ENCODE data around the gene TSPAN5. TPM values are rescaled to one million over a fixed set of nuclear protein-coding genes. Genes with fewer than 3 reads are reported as not detected.

Gene TSPAN5
- polyA plus RNA-seq, 1 of the 3 experiments (the other 2 are of a cell fraction): 38.6 TPM

DNA sequence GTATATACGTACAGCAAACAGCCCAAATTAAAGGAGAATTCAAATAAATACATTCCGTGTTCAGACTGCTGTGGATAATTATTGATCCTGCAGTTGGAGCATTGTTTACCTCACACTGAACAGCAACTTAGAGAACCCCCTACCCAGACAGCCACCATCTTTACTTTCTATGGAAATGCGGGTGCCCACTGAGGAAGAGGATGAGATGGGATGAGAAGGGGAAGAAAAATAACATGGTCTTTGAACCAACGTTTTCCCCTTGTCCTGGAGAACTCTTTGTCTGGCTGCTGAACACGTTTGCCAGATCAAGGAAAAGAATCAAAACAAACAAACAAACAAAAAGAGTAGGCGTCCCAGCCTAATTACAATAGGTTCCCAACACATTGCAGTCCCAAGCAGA is 1.5 kb downstream of the TSPAN5 start (continued):
- TF ChIP-seq, protein P1, sequence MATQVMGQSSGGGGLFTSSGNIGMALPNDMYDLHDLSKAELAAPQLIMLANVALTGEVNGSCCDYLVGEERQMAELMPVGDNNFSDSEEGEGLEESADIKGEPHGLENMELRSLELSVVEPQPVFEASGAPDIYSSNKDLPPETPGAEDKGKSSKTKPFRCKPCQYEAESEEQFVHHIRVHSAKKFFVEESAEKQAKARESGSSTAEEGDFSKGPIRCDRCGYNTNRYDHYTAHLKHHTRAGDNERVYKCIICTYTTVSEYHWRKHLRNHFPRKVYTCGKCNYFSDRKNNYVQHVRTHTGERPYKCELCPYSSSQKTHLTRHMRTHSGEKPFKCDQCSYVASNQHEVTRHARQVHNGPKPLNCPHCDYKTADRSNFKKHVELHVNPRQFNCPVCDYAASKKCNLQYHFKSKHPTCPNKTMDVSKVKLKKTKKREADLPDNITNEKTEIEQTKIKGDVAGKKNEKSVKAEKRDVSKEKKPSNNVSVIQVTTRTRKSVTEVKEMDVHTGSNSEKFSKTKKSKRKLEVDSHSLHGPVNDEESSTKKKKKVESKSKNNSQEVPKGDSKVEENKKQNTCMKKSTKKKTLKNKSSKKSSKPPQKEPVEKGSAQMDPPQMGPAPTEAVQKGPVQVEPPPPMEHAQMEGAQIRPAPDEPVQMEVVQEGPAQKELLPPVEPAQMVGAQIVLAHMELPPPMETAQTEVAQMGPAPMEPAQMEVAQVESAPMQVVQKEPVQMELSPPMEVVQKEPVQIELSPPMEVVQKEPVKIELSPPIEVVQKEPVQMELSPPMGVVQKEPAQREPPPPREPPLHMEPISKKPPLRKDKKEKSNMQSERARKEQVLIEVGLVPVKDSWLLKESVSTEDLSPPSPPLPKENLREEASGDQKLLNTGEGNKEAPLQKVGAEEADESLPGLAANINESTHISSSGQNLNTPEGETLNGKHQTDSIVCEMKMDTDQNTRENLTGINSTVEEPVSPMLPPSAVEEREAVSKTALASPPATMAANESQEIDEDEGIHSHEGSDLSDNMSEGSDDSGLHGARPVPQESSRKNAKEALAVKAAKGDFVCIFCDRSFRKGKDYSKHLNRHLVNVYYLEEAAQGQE (IDR thresholded peaks at IDR 0.05; ENCODE audit: low read depth, low read length): no peak
- no peak for TF ChIP-seq EP300 (IDR thresholded peaks at IDR 0.05; ENCODE audit: borderline replicate concordance in 1 of 2, low read depth in 1 of 2, low read length in 1 of 2)
- no peak for TF ChIP-seq CHD2 (IDR thresholded peaks at IDR 0.05; ENCODE audit: low read length, partially characterized antibody)
- TF ChIP-seq, protein P2, sequence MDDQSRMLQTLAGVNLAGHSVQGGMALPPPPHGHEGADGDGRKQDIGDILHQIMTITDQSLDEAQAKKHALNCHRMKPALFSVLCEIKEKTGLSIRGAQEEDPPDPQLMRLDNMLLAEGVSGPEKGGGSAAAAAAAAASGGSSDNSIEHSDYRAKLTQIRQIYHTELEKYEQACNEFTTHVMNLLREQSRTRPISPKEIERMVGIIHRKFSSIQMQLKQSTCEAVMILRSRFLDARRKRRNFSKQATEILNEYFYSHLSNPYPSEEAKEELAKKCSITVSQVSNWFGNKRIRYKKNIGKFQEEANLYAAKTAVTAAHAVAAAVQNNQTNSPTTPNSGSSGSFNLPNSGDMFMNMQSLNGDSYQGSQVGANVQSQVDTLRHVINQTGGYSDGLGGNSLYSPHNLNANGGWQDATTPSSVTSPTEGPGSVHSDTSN (IDR thresholded peaks at IDR 0.05): no peak
- TF ChIP-seq, protein P3, sequence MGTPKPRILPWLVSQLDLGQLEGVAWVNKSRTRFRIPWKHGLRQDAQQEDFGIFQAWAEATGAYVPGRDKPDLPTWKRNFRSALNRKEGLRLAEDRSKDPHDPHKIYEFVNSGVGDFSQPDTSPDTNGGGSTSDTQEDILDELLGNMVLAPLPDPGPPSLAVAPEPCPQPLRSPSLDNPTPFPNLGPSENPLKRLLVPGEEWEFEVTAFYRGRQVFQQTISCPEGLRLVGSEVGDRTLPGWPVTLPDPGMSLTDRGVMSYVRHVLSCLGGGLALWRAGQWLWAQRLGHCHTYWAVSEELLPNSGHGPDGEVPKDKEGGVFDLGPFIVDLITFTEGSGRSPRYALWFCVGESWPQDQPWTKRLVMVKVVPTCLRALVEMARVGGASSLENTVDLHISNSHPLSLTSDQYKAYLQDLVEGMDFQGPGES (IDR thresholded peaks at IDR 0.05; ENCODE audit: low read depth, low read length): no peak
- TF ChIP-seq TCF12 (IDR thresholded peaks at IDR 0.05): no peak
- no peak for TF ChIP-seq NRF1 (IDR thresholded peaks at IDR 0.05; ENCODE audit: low read depth, low read length)
- TF ChIP-seq EZH2phosphoT487 (IDR thresholded peaks at IDR 0.05; ENCODE audit: borderline replicate concordance, low read depth): no peak
- no peak for TF ChIP-seq RFX5 (IDR thresholded peaks at IDR 0.05; ENCODE audit: low read length)

DNA sequence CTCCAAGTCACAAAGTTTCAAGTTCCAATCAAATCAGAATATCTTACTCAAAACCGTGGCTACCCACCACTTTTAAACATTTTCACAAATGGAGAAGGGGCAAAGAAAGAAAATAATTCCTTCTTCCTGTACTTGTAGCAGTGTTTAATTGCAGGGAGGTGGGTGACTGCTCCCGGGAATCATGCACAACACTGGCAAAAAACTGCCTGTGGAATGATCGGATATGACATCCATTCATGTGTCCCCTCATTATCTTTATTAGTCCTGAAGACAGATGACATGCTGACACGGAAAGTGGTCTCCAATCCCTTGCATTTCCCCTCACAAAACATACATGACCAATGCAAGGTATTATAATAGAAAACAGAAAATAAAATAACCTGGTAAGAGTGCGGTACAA is 2.0 kb downstream of the TSPAN5 start:
- Histone ChIP-seq H3K9me3 (no peaks in the 10 kb centered on the region), H3K9ac (peak overlapping the region; percentile 96), H3K4me1 (ENCODE audit: control insufficient read depth in 1 of 2, insufficient read depth in 2 of 2, low read depth in 1 of 2, low read length in 1 of 2) (peaks cover 19 to 34% of the 10 kb centered on the region in 2 experiments), H3K9me2 (no peaks in the 10 kb centered on the region), H3K27me3 (ENCODE audit: insufficient read depth) (no peaks in the 10 kb centered on the region), H3K4me2 (peak overlapping the region; percentile 92), H3F3A (replicated peaks; ENCODE audit: insufficient read depth) (peaks cover 51% of the 10 kb centered on the region), H4K20me1 (ENCODE audit: insufficient read depth) (no peaks in the 10 kb centered on the region), H2AFZ (ENCODE audit: low read depth) (no peak overlapping the region), H3K79me2 (ENCODE audit: insufficient read depth) (peaks cover 72% of the 10 kb centered on the region), H3K36me3 (replicated peaks in 1 of 2; ENCODE audit: control insufficient read depth in 1 of 2, insufficient read depth in 2 of 2, low read length in 1 of 2) (no peaks in the 10 kb centered on the region), H3K4me3 (ENCODE audit: low read depth in 2 of 2, low read length in 1 of 2) (peak overlapping the region; percentile 96), H3K27ac (ENCODE audit: low read depth in 2 of 2, low read length in 1 of 2) (peak overlapping the region in 1 of 2 experiments; percentile 99; a peak in 2 of 4 replicates)
- 27% methylated on average over 5 of the region's 5 CpGs for WGBS (ENCODE audit: low lambda C conversion rate)
- peak; percentile 21 for DNase-seq
- ChIA-PET CTCF (no interaction called here), POLR2A (no interaction called here)
- TF ChIP-seq TEAD4 (IDR thresholded peaks at IDR 0.05; ENCODE audit: borderline replicate concordance, insufficient read depth) (no peak), FOXM1 (IDR thresholded peaks at IDR 0.05; ENCODE audit: low read depth) (no peak), NRF1 (IDR thresholded peaks at IDR 0.05; ENCODE audit: low read depth, low read length) (no peak), TCF12 (IDR thresholded peaks at IDR 0.05) (no peak), TAF1 (IDR thresholded peaks at IDR 0.05; ENCODE audit: borderline replicate concordance, low read depth, low read length) (no peak), EZH2phosphoT487 (IDR thresholded peaks at IDR 0.05; ENCODE audit: borderline replicate concordance, low read depth) (no peak), RCOR1 (IDR thresholded peaks at IDR 0.05; ENCODE audit: low read length) (no peak), EP300 (IDR thresholded peaks at IDR 0.05; ENCODE audit: borderline replicate concordance in 1 of 2, low read depth in 1 of 2, low read length in 1 of 2) (no peak), POLR2AphosphoS5 (IDR thresholded peaks at IDR 0.05; ENCODE audit: low read depth, low read length) (no peak), FOXJ3 (CRISPR knock-in tag; IDR thresholded peaks at IDR 0.05) (no peak)
- TF ChIP-seq, protein P4, sequence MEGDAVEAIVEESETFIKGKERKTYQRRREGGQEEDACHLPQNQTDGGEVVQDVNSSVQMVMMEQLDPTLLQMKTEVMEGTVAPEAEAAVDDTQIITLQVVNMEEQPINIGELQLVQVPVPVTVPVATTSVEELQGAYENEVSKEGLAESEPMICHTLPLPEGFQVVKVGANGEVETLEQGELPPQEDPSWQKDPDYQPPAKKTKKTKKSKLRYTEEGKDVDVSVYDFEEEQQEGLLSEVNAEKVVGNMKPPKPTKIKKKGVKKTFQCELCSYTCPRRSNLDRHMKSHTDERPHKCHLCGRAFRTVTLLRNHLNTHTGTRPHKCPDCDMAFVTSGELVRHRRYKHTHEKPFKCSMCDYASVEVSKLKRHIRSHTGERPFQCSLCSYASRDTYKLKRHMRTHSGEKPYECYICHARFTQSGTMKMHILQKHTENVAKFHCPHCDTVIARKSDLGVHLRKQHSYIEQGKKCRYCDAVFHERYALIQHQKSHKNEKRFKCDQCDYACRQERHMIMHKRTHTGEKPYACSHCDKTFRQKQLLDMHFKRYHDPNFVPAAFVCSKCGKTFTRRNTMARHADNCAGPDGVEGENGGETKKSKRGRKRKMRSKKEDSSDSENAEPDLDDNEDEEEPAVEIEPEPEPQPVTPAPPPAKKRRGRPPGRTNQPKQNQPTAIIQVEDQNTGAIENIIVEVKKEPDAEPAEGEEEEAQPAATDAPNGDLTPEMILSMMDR (IDR thresholded peaks at IDR 0.05): no peak
- TF ChIP-seq, protein P5, sequence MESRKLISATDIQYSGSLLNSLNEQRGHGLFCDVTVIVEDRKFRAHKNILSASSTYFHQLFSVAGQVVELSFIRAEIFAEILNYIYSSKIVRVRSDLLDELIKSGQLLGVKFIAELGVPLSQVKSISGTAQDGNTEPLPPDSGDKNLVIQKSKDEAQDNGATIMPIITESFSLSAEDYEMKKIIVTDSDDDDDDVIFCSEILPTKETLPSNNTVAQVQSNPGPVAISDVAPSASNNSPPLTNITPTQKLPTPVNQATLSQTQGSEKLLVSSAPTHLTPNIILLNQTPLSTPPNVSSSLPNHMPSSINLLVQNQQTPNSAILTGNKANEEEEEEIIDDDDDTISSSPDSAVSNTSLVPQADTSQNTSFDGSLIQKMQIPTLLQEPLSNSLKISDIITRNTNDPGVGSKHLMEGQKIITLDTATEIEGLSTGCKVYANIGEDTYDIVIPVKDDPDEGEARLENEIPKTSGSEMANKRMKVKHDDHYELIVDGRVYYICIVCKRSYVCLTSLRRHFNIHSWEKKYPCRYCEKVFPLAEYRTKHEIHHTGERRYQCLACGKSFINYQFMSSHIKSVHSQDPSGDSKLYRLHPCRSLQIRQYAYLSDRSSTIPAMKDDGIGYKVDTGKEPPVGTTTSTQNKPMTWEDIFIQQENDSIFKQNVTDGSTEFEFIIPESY (IDR thresholded peaks at IDR 0.05; ENCODE audit: borderline replicate concordance, low read depth): no peak
- TF ChIP-seq, protein P3 (IDR thresholded peaks at IDR 0.05; ENCODE audit: low read depth, low read length): no peak
- TF ChIP-seq, protein P2 (IDR thresholded peaks at IDR 0.05): no peak

All from SK-N-SH (cell line).